Measurements from ENCODE around the gene CAVIN3.
"Not testable (repeated sequence)": the region's sequence is repeated elsewhere in the genome, so short reads cannot be mapped to it uniquely, and the experiment has no call there.

CAVIN3 gene

DNA sequence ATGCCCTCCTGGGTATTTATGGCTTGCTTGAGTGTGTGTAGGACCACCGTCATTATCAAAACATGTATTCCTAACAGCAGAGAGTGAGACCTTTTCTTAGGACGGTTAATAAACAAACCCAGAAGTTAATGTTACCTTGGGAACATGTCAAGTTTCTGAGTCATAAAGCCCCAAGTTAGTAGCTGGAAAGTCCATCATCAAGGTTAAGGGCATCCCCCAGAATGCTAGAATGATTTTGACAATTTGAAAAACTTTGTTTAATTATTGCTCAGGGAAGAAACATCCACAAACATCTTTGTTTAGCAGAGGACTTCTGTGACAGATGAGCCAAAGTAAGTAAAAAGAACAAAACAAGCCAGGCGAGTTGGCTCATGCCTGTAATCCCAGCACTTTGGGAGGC is 20.0 kb downstream of the CAVIN3 start:
- Mint-ChIP-seq H3K36me3 (ENCODE audit: low read depth) (no peaks in the 10 kb centered on the region), H3K4me3 (no peak overlapping the region), H3K27ac (peak overlapping the region in 2 of 3 experiments; percentile 14 to 76), H3K27me3 (ENCODE audit: low read depth) (peaks cover 4% of the 10 kb centered on the region), H3K9me3 (no peaks in the 10 kb centered on the region), H3K4me1 (peaks cover 20% of the 10 kb centered on the region)
- TF ChIP-seq CTCF (IDR thresholded peaks at IDR 0.05; ENCODE audit: unreplicated experiment in 3 of 3), result no peak

GRCh38 chr11:6298605-6299004 is 21.7 kb downstream of the CAVIN3 start:
- no peaks in the 10 kb centered on the region for H3K36me3 Mint-ChIP-seq (ENCODE audit: low read depth)
- no peaks in the 10 kb centered on the region for H3K9me3 Mint-ChIP-seq
- H3K27me3 Mint-ChIP-seq (ENCODE audit: low read depth), result no peaks in the 10 kb centered on the region
- H3K4me3 Mint-ChIP-seq, result no peak overlapping the region
- TF ChIP-seq CTCF (IDR thresholded peaks at IDR 0.05; ENCODE audit: unreplicated experiment in 3 of 3), result peak in 2 of 3 experiments; percentile 18 to 29
- H3K27ac Mint-ChIP-seq, result no peak overlapping the region
- peaks cover 20% of the 10 kb centered on the region for H3K4me1 Mint-ChIP-seq

GRCh38 chr11:6297831-6298230 is 22.5 kb downstream of the CAVIN3 start:
- Mint-ChIP-seq H3K4me3 (no peak overlapping the region), H3K36me3 (ENCODE audit: low read depth) (no peaks in the 10 kb centered on the region), H3K9me3 (no peaks in the 10 kb centered on the region), H3K27ac (no peak overlapping the region), H3K4me1 (peaks cover 20% of the 10 kb centered on the region), H3K27me3 (ENCODE audit: low read depth) (no peaks in the 10 kb centered on the region)
- TF ChIP-seq CTCF (IDR thresholded peaks at IDR 0.05; ENCODE audit: unreplicated experiment in 3 of 3), result peak in 2 of 3 experiments; percentile 13 to 32

DNA sequence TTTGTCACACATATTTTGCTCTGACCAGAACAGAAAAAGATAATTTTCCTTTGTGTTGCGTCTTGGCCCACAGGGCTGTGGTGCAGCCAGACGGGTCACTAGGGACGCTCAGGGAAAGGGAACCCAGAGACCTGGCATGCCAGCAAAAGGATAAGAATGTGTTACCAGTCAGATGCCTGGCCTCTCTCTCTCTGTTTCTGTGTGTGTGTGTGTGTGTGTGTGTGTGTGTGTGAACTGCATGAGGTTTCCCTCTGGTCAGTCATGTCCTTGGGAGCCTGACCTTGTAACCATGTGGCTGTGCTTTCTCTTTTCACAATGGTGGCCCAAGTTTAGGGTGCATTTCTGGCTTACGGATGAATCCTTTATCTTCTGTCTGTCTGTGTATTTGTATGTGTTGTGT is 35.3 kb downstream of the CAVIN3 start:
- H3K27me3 Mint-ChIP-seq (ENCODE audit: low read depth), result peaks cover 37% of the 10 kb centered on the region
- no peaks in the 10 kb centered on the region for H3K9me3 Mint-ChIP-seq
- no peak for TF ChIP-seq CTCF (IDR thresholded peaks at IDR 0.05; ENCODE audit: unreplicated experiment in 3 of 3)
- H3K4me1 Mint-ChIP-seq, result no peaks in the 10 kb centered on the region
- H3K27ac Mint-ChIP-seq, result no peak overlapping the region
- H3K4me3 Mint-ChIP-seq, result no peak overlapping the region
- H3K36me3 Mint-ChIP-seq (ENCODE audit: low read depth), result no peaks in the 10 kb centered on the region

- H3K4me3 Mint-ChIP-seq, result no peak overlapping the region
- peaks cover 29% of the 10 kb centered on the region for H3K27me3 Mint-ChIP-seq (ENCODE audit: low read depth)
- no peaks in the 10 kb centered on the region for H3K4me1 Mint-ChIP-seq
- H3K36me3 Mint-ChIP-seq (ENCODE audit: low read depth), result no peaks in the 10 kb centered on the region
- H3K27ac Mint-ChIP-seq, result no peak overlapping the region
- no peaks in the 10 kb centered on the region for H3K9me3 Mint-ChIP-seq
- TF ChIP-seq CTCF (IDR thresholded peaks at IDR 0.05; ENCODE audit: unreplicated experiment in 3 of 3), result no peak
Observed at GRCh38 chr11:6284250-6284649, 36.1 kb downstream of the CAVIN3 start.

GRCh38 chr11:6283453-6284023 is 36.8 kb downstream of the CAVIN3 start:
- Mint-ChIP-seq H3K4me3 (no peak overlapping the region), H3K27me3 (ENCODE audit: low read depth) (peaks cover 25% of the 10 kb centered on the region), H3K36me3 (ENCODE audit: low read depth) (no peaks in the 10 kb centered on the region), H3K27ac (no peak overlapping the region), H3K9me3 (no peaks in the 10 kb centered on the region), H3K4me1 (no peaks in the 10 kb centered on the region)
- no peak for TF ChIP-seq CTCF (IDR thresholded peaks at IDR 0.05; ENCODE audit: unreplicated experiment in 3 of 3)

DNA sequence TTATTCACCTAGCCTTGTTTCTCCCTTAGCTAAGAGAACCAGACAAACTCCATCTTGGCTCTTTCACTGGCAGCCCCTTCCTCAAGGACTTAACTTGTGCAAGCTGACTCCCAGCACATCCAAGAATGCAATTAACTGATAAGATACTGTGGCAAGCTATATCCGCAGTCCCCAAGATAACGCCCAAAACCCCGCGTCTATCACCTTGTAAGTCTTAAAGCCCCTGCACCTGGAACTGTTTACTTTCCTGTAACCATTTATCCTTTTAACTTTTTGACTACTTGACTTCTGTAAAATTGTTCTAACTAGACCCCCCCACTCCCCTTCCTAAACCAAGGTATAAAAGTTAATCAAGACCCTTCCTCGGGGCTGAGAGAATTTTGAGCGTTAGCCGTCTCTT is 39.5 kb downstream of the CAVIN3 start:
- not testable (repeated sequence) for H3K36me3 Mint-ChIP-seq (ENCODE audit: low read depth); H3K9me3 Mint-ChIP-seq; H3K4me3 Mint-ChIP-seq; H3K27ac Mint-ChIP-seq; H3K4me1 Mint-ChIP-seq
- peaks cover 25% of the 10 kb centered on the region for H3K27me3 Mint-ChIP-seq (ENCODE audit: low read depth)
